ENCODE data around the gene ARPC3. TPM values are rescaled to one million over a fixed set of nuclear protein-coding genes. Genes with fewer than 3 reads are reported as not detected.
"Not testable (repeated sequence)": the region's sequence is repeated elsewhere in the genome, so short reads cannot be mapped to it uniquely, and the experiment has no call there.

ARPC3 gene
- total RNA-seq, 2 donors from 2014 or later = 48.5 to 101 TPM

- DNase-seq (no peak), ATAC-seq (no peak)
- H3K9me3 ChIP-seq = no peaks in the 10 kb centered on the region
- H3K4me3 ChIP-seq = no peak overlapping the region
- intact Hi-C loops (cut with DNase I) = no loop called here
- H3K36me3 ChIP-seq (replicated peaks in 1 of 2; ENCODE audit: insufficient read depth in 1 of 2, low read depth in 2 of 2) = no peaks in the 10 kb centered on the region
- H3K27me3 ChIP-seq = no peaks in the 10 kb centered on the region
- no peaks in the 10 kb centered on the region for H3K4me1 ChIP-seq
- no peak overlapping the region for H3K27ac ChIP-seq
- TF ChIP-seq POLR2A (IDR thresholded peaks at IDR 0.05) (no peak), CTCF (IDR thresholded peaks at IDR 0.05) (no peak)
- WGBS, 2 donors = 51 to 60% methylated on average over 3 of the region's 3 CpGs
These were observed 28.9 kb downstream of the ARPC3 start for GRCh38 chr12:110421159-110421661.

DNA sequence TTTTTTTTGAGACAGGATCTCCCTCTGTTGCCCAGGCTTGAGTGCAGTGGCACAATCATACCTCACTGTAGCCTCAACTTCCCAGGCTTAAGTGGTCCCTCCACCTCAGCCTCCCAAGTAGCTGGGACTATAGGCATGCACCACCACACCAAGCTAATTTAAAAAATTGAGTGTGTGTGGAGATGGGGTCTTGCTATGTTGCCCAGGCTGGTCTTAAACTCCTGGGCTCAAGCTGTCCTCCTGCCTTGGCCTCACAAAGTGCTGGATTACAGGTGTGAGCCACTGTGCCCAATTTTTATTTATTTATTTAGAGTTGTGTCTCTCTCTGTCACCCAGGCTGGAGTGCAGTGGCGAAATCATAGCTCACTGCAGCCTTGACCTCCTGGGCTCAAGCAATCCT is 29.5 kb downstream of the ARPC3 start:
- H3K27ac ChIP-seq; DNase-seq; H3K27me3 ChIP-seq; H3K4me1 ChIP-seq; H3K4me3 ChIP-seq; H3K36me3 ChIP-seq (replicated peaks in 1 of 2; ENCODE audit: insufficient read depth in 1 of 2, low read depth in 2 of 2); H3K9me3 ChIP-seq; intact Hi-C loops (cut with DNase I); ATAC-seq: not testable (repeated sequence)
- 83 to 92% methylated on average over 1 of the region's 1 CpG for WGBS, 2 donors

- H3K4me1 ChIP-seq; intact Hi-C loops (cut with DNase I); H3K4me3 ChIP-seq; H3K36me3 ChIP-seq (replicated peaks in 1 of 2; ENCODE audit: insufficient read depth in 1 of 2, low read depth in 2 of 2); ATAC-seq; H3K27ac ChIP-seq; H3K27me3 ChIP-seq; H3K9me3 ChIP-seq; DNase-seq: not testable (repeated sequence)
- WGBS, 2 donors = 74 to 76% methylated on average over 3 of the region's 3 CpGs
These were observed 33.0 kb downstream of the ARPC3 start for GRCh38 chr12:110417113-110417512.

DNA sequence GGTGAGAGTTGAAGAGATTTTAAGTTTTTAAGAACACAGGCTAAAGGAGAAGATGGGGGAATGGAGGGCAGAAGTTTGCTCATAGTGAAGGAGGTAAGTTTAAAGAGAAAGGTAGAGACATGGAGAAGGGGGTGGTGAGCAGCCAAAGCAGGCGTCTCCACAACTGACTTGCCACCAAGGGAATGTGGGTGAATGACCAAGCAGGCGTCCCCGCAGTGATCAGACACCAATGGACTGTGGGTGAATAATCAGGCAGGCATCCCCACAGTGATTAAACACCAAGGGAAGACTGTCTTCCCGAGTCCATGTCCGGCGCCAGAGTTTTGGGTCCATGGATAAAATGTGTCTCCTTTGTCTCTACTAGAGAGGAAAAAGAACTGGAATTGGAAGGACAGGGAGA is 40.1 kb downstream of the ARPC3 start:
- H3K36me3 ChIP-seq (replicated peaks in 1 of 2; ENCODE audit: insufficient read depth in 1 of 2, low read depth in 2 of 2); H3K9me3 ChIP-seq; H3K27ac ChIP-seq; ATAC-seq; H3K27me3 ChIP-seq; DNase-seq; H3K4me1 ChIP-seq; H3K4me3 ChIP-seq; intact Hi-C loops (cut with DNase I): not testable (repeated sequence)
- 76 to 77% methylated on average over 6 of the region's 6 CpGs for WGBS, 2 donors

DNA sequence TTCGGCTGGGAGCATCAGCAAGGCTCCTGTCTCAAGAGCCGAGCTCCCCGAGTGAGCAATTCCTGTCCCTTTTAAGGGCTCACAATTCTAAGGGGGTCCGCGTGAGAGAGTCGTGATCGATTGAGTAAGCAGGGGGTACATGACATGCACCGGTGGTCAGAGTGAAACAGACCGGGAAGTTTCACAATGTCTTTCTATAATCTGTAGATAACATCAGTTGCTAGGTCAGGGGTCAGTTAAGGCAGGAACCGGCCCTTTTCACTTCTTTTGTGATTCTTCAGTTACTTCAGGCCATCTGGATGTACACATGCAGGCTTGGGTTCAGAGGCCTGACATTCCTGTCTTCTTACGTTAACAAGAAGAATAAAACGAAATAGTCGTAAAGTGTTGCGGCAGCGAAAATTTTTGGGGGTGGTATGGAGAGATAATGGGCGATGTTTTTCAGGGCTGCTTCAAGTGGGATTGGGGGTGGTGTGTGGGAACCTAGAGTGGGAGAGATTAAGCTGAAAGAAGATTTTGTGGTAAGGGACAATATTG is 44.9 kb downstream of the ARPC3 start:
- H3K36me3 ChIP-seq (replicated peaks in 1 of 2; ENCODE audit: insufficient read depth in 1 of 2, low read depth in 2 of 2); DNase-seq; intact Hi-C loops (cut with DNase I); H3K9me3 ChIP-seq; ATAC-seq; H3K27me3 ChIP-seq; H3K4me3 ChIP-seq; H3K27ac ChIP-seq: not testable (repeated sequence)
- WGBS, 2 donors = 81 to 95% methylated on average over 13 to 16 of the region's 16 CpGs
- H3K4me1 ChIP-seq = peaks cover 22% of the 10 kb centered on the region

- Histone ChIP-seq H3K27ac (peak overlapping the region; percentile 80 to 98 (median 94)), H3K27me3 (no peaks in the 10 kb centered on the region), H3K4me3 (peak overlapping the region; percentile 98 to 100), H3K4me1 (peaks cover 22% of the 10 kb centered on the region), H3K9me3 (no peaks in the 10 kb centered on the region), H3K36me3 (replicated peaks in 1 of 2; ENCODE audit: insufficient read depth in 1 of 2, low read depth in 2 of 2) (no peaks in the 10 kb centered on the region)
- ATAC-seq (peak; percentile 84), DNase-seq (peak; percentile 77 to 85 (median 82))
- no peak for TF ChIP-seq CTCF (IDR thresholded peaks at IDR 0.05)
- no peak for TF ChIP-seq POLR2A (IDR thresholded peaks at IDR 0.05)
- 19% methylated on average over 21 of the region's 21 CpGs for WGBS, 2 donors
- intact Hi-C loops (cut with DNase I) = no loop called here
These were observed 46.0 kb downstream of the ARPC3 start for GRCh38 chr12:110403976-110404682.

All from body of pancreas (tissue), 4 donors.